ENCODE data around the gene SIRT2.

Gene SIRT2

GRCh38 chr19:38919837-38920601 lies 20.6 kb upstream of the SIRT2 start:
- no peak for DNase-seq

GRCh38 chr19:38918526-38918925 lies 19.1 kb upstream of the SIRT2 start:
- DNase-seq = no peak

- DNase-seq = no peak
Observed at GRCh38 chr19:38917921-38918491, 18.6 kb upstream of the SIRT2 start.

GRCh38 chr19:38917516-38917915 lies 18.1 kb upstream of the SIRT2 start:
- no peak for DNase-seq

- no peak for DNase-seq
Observed at GRCh38 chr19:38915329-38916321, 16.2 kb upstream of the SIRT2 start.

- no peak for DNase-seq
Observed at GRCh38 chr19:38913958-38914357, 14.5 kb upstream of the SIRT2 start.

- no peak for DNase-seq
Observed at GRCh38 chr19:38912600-38913514, 13.4 kb upstream of the SIRT2 start.

GRCh38 chr19:38911388-38912001 lies 12.1 kb upstream of the SIRT2 start:
- no peak for DNase-seq

GRCh38 chr19:38910488-38910887 lies 11.1 kb upstream of the SIRT2 start:
- no peak for DNase-seq

- DNase-seq = no peak
Observed at GRCh38 chr19:38908911-38909310, 9.5 kb upstream of the SIRT2 start.

- DNase-seq = no peak
Observed at GRCh38 chr19:38907670-38908069, 8.3 kb upstream of the SIRT2 start.

GRCh38 chr19:38907227-38907626 lies 7.8 kb upstream of the SIRT2 start:
- no peak for DNase-seq

- DNase-seq = no peak
Observed at GRCh38 chr19:38905620-38906019, 6.2 kb upstream of the SIRT2 start.

- DNase-seq = no peak
Observed at GRCh38 chr19:38904581-38905539, 5.4 kb upstream of the SIRT2 start.

GRCh38 chr19:38901683-38902082 lies 2.3 kb upstream of the SIRT2 start:
- DNase-seq = no peak

GRCh38 chr19:38900743-38901190 lies 1.3 kb upstream of the SIRT2 start:
- no peak for DNase-seq

GRCh38 chr19:38900202-38900629 lies 798 bp upstream of the SIRT2 start:
- DNase-seq = peak; percentile 82

- no peak for DNase-seq
Observed at GRCh38 chr19:38898788-38899446, 501 bp downstream of the SIRT2 start.

GRCh38 chr19:38894968-38895367 lies 4.5 kb downstream of the SIRT2 start:
- DNase-seq = no peak

GRCh38 chr19:38893341-38893771 lies 6.1 kb downstream of the SIRT2 start:
- DNase-seq = no peak

Measured in midbrain (tissue), 1 donor.